Neural cell (in vitro differentiated cells): ENCODE measurements around the gene PXDN. TPM values are rescaled to one million over a fixed set of nuclear protein-coding genes. Genes with fewer than 3 reads are reported as not detected.

ENCODE experiments used
- H2AFZ ChIP-seq: fragments of 200-600, 300-800 bp; sonication (generic), shearing (Covaris generic); 2 replicates; pipeline ENCODE4 v1.6.0; 2014; ENCODE audit warnings: low read depth, mild to moderate bottlenecking, antibody characterized with exemption, low read length, moderate library complexity
- H3F3A ChIP-seq: fragments of 200-600 bp; shearing (Covaris generic); 2 replicates; pipeline ENCODE4 v1.6.1; 2016; ENCODE audit warnings: mild to moderate bottlenecking, moderate library complexity, mixed read lengths, antibody characterized with exemption, low read length; ENCODE audit not compliant: insufficient read depth, poor library complexity, severe bottlenecking
- H3K27ac ChIP-seq: fragments of 200-600, 300-800 bp; sonication (generic), shearing (Covaris generic); 2 replicates; pipeline ENCODE4 v1.5.1; 2014; ENCODE audit warnings: mild to moderate bottlenecking, low read length, moderate library complexity
- H3K27me3 ChIP-seq: fragments of 300-800, 200-600 bp; sonication (generic), shearing (Covaris generic); 2 replicates; pipeline ENCODE4 v1.6.0; 2014; ENCODE audit warnings: mild to moderate bottlenecking, low read depth, low read length, moderate library complexity; ENCODE audit not compliant: insufficient read depth
- H3K36me3 ChIP-seq: fragments of 300-800, 200-600 bp; sonication (generic), shearing (Covaris generic); 2 replicates; pipeline ENCODE4 v1.5.1; 2014; ENCODE audit warnings: mild to moderate bottlenecking, antibody characterized with exemption, low read length, moderate library complexity; ENCODE audit not compliant: insufficient read depth
- H3K4me2 ChIP-seq: fragments of 300-800, 200-600 bp; sonication (generic), shearing (Covaris generic); 2 replicates; pipeline ENCODE4 v1.6.0; 2014; ENCODE audit warnings: mild to moderate bottlenecking, low read length
- H3K4me3 ChIP-seq: fragments of 300-800, 200-600 bp; sonication (generic), shearing (Covaris generic); 2 replicates; pipeline ENCODE4 v1.5.1; 2014; ENCODE audit warnings: mild to moderate bottlenecking, low read length, moderate library complexity
- H3K79me2 ChIP-seq: fragments of 200-600 bp; shearing (Covaris generic); replicated peaks from 2 replicates; pipeline ENCODE4 v1.6.0; 2014; ENCODE audit warnings: mild to moderate bottlenecking, low read length, moderate library complexity; ENCODE audit not compliant: insufficient read depth
- H3K9ac ChIP-seq: fragments of 300-800, 200-600 bp; sonication (generic), shearing (Covaris generic); 2 replicates; pipeline ENCODE4 v1.6.1; 2016; ENCODE audit warnings: mild to moderate bottlenecking, low read length, mixed read lengths
- H3K9me2 ChIP-seq: fragments of 200-600 bp; shearing (Covaris generic); 2 replicates; pipeline ENCODE4 v1.6.1; 2016; ENCODE audit warnings: mild to moderate bottlenecking, low read length, mixed read lengths; ENCODE audit not compliant: insufficient read depth
- H3K9me3 ChIP-seq: fragments of 200-600, 300-800 bp; sonication (generic), shearing (Covaris generic); 2 replicates; pipeline ENCODE4 v1.6.1; 2016; ENCODE audit warnings: mild to moderate bottlenecking, mixed run types, low read length, moderate library complexity, mixed read lengths
- H4K20me1 ChIP-seq: fragments of 200-600 bp; shearing (Covaris generic); 2 replicates; pipeline ENCODE4 v1.6.1; 2016; ENCODE audit warnings: mild to moderate bottlenecking, mixed run types; ENCODE audit not compliant: insufficient read depth
- CTCF ChIP-seq: fragments of 450-650 bp; IDR thresholded peaks from 2 replicates; pipeline ENCODE4 v1.5.1; 2014; ENCODE audit warnings: antibody characterized with exemption, mild to moderate bottlenecking, moderate library complexity; ENCODE audit not compliant: poor library complexity, severe bottlenecking
- EP300 ChIP-seq: fragments of 450-650 bp; conservative IDR thresholded peaks from 2 replicates; pipeline ENCODE4 v1.6.1; 2014; ENCODE audit warnings: antibody characterized with exemption, mild to moderate bottlenecking, moderate library complexity; ENCODE audit not compliant: poor library complexity, severe bottlenecking
- EZH2 ChIP-seq: fragments of 200-600, 300-800 bp; shearing (Covaris generic), sonication (generic); IDR thresholded peaks from 2 replicates; pipeline ENCODE4 v1.6.1; 2014; ENCODE audit warnings: antibody characterized with exemption, low read length, borderline replicate concordance, mild to moderate bottlenecking; ENCODE audit not compliant: insufficient read depth, poor library complexity, severe bottlenecking
- MXI1 ChIP-seq: fragments of 450-650 bp; conservative IDR thresholded peaks from 2 replicates; pipeline ENCODE4 v1.6.1; 2014; ENCODE audit warnings: antibody characterized with exemption, mild to moderate bottlenecking; ENCODE audit not compliant: poor library complexity, severe bottlenecking
- POLR2AphosphoS5 ChIP-seq: IDR thresholded peaks from 2 replicates; pipeline ENCODE4 v1.6.1; 2012
- RAD21 ChIP-seq: fragments of 450-650 bp; conservative IDR thresholded peaks from 2 replicates; pipeline ENCODE4 v1.6.1; 2014; ENCODE audit warnings: antibody characterized with exemption, mild to moderate bottlenecking, moderate library complexity
- REST ChIP-seq: IDR thresholded peaks from 2 replicates; pipeline ENCODE4 v1.6.1; 2012; ENCODE audit warnings: borderline replicate concordance
- SMC3 ChIP-seq: fragments of 450-650 bp; conservative IDR thresholded peaks from 2 replicates; pipeline ENCODE4 v1.6.1; 2014; ENCODE audit warnings: antibody characterized with exemption, mild to moderate bottlenecking, moderate library complexity; ENCODE audit not compliant: poor library complexity
- TAF1 ChIP-seq: IDR thresholded peaks from 2 replicates; pipeline ENCODE4 v1.6.1; 2012; ENCODE audit warnings: low read depth
- polyA plus RNA-seq: library from polyadenylated mRNA; depleted of rRNA; stranded (reverse); fragments of >200 nt; gene quantifications from 2 replicates; pipeline ENCODE4 v1.2.3, GENCODE V29; 2014

The PXDN gene
- polyA plus RNA-seq, 1 donor from 2014 or later = 181 TPM

- Histone ChIP-seq H3K36me3 (no peaks in the 10 kb centered on the region), H3K27ac (no peak overlapping the region), H3F3A (no peaks in the 10 kb centered on the region), H2AFZ (no peak overlapping the region), H3K9me3 (no peaks in the 10 kb centered on the region), H3K4me3 (no peak overlapping the region), H3K27me3 (no peaks in the 10 kb centered on the region), H3K4me2 (no peak overlapping the region), H4K20me1 (no peaks in the 10 kb centered on the region), H3K9ac (no peak overlapping the region), H3K9me2 (no peaks in the 10 kb centered on the region), H3K79me2 (no peaks in the 10 kb centered on the region)
- no peak for TF ChIP-seq MXI1
- no peak for TF ChIP-seq SMC3
- no peak for TF ChIP-seq RAD21
- TF ChIP-seq CTCF = no peak
- TF ChIP-seq REST = no peak
- TF ChIP-seq TAF1 = no peak
- no peak for TF ChIP-seq POLR2AphosphoS5
- TF ChIP-seq EZH2 = no peak
- TF ChIP-seq EP300 = no peak
Observed at GRCh38 chr2:1611886-1612285, 132.4 kb downstream of the PXDN start.

GRCh38 chr2:1610096-1610485 is 134.2 kb downstream of the PXDN start:
- H3K9ac ChIP-seq = no peak overlapping the region
- no peak for TF ChIP-seq SMC3
- H3K36me3 ChIP-seq = no peaks in the 10 kb centered on the region
- no peaks in the 10 kb centered on the region for H3K9me3 ChIP-seq
- H3K4me3 ChIP-seq = no peak overlapping the region
- no peaks in the 10 kb centered on the region for H3K9me2 ChIP-seq
- H3K79me2 ChIP-seq = no peaks in the 10 kb centered on the region
- H3K27ac ChIP-seq = no peak overlapping the region
- H4K20me1 ChIP-seq = no peaks in the 10 kb centered on the region
- no peak overlapping the region for H2AFZ ChIP-seq
- no peak overlapping the region for H3K4me2 ChIP-seq
- H3F3A ChIP-seq = no peaks in the 10 kb centered on the region
- H3K27me3 ChIP-seq = no peaks in the 10 kb centered on the region

- H3K27ac ChIP-seq = no peak overlapping the region
- H3K9ac ChIP-seq = no peak overlapping the region
- H3K79me2 ChIP-seq = no peaks in the 10 kb centered on the region
- no peaks in the 10 kb centered on the region for H3F3A ChIP-seq
- no peaks in the 10 kb centered on the region for H4K20me1 ChIP-seq
- no peak overlapping the region for H3K4me2 ChIP-seq
- H3K9me3 ChIP-seq = no peaks in the 10 kb centered on the region
- no peaks in the 10 kb centered on the region for H3K27me3 ChIP-seq
- H3K36me3 ChIP-seq = no peaks in the 10 kb centered on the region
- H3K4me3 ChIP-seq = no peak overlapping the region
- TF ChIP-seq EZH2 (no peak), SMC3 (no peak), REST (no peak), RAD21 (no peak), CTCF (no peak), MXI1 (no peak)
- H2AFZ ChIP-seq = no peak overlapping the region
- no peaks in the 10 kb centered on the region for H3K9me2 ChIP-seq
Observed at GRCh38 chr2:1609485-1610095, 134.7 kb downstream of the PXDN start.
